HG02884 (cell line): ENCODE data around the gene PARP8.
"Not testable (repeated sequence)": the region's sequence is repeated elsewhere in the genome, so short reads cannot be mapped to it uniquely, and the experiment has no call there.

Source experiments
- ATAC-seq: cut with Tn5 transposase; IDR thresholded peaks from one replicate; pipeline ENCODE4 v1.9.1; 2021; ENCODE audit warnings: mild to moderate bottlenecking, moderate library complexity; ENCODE audit not compliant: unreplicated experiment

Gene PARP8

GRCh38 chr5:50767588-50767987 is 101.2 kb downstream of the PARP8 start:
- ATAC-seq: no peak

DNA sequence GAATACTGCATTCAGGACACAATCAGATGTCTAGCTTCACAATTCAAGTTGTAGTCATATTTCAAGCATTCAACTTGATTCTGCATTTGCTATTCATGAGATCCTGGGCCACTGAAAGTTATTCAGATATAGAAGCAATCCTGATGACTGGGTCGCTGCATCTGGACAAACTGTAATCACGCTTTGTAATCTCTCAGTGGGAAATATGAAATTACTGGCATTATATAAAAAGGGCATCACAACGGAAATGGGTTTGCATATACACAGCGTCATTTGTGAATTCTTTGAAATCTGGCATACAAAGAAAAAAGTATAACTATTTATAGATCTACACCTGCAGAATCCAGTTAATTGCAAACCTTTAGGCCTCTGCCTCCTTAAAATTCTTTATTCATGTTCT is 102.2 kb downstream of the PARP8 start:
- no peak for ATAC-seq

DNA sequence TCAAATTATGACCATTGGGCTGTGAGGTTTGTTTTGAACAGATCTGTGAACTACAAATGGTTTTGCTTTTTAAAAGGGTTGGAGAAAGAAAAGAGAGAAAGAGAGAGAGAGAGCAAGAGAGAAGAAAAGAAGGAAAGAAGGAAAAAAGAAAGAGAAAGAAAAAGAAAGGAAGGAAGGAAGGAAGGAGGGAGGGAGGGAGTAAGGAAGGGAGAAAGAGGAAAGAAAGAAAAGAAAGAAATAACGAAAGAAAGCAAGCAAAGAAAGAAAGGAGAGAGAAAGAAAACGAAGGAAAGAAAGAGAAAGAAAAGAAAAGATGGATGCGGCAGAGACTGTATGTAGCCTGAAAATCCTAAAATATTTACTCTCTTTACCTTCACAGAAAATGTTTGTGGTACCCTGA is 104.0 kb downstream of the PARP8 start:
- ATAC-seq: no peak

DNA sequence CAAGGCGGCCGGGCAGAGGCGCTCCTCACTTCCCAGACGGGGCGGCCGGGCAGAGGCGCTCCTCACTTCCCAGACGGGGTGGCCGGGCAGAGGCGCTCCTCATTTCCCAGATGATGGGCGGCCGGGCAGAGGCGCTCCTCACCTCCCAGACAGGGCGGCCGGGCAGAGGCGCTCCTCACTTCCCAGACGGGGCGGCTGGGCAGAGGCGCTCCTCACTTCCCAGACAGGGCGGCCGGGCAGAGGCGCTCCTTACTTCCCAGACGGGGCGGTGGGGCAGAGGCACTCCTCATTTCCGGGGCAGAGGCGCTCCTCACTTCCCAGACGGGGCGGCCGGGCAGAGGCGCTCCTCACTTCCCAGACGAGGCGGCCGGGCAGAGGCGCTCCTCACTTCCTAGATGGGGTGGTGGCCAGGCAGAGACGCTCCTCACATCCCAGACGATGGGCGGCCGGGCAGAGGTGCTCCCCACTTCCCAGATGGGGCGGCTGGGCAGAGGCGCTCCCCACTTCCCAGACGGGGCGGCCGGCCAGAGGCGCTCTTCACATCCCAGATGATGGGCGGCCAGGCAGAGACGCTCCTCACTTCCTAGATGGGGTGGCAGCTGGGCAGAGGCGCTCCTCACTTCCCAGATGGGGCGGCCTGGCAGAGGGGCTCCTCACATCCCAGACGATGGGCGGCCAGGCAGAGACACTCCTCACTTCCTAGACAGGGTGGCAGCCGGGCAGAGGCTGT is 108.2 kb downstream of the PARP8 start:
- not testable (repeated sequence) for ATAC-seq

DNA sequence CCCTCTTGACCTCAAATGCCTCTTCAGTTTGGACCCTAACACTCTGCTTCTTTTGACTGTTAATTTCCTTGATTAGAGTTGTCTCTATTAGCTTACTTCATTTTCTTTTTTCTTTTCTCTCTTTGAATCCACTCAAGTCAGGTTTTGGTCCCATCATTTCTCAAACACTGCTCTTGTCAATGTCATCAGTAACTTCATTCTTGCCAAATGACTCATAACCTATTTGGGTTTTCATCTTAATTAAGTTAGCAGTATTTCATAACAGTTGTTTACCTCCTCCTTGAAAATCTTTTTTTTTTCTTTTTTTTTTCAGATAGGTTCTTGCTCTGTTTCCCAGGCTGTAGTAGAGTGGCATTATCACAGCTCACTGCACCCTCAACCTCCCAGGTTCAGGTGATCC is 119.6 kb downstream of the PARP8 start:
- no peak for ATAC-seq

- ATAC-seq: no peak
These were observed 125.4 kb downstream of the PARP8 start for GRCh38 chr5:50791813-50792212.

DNA sequence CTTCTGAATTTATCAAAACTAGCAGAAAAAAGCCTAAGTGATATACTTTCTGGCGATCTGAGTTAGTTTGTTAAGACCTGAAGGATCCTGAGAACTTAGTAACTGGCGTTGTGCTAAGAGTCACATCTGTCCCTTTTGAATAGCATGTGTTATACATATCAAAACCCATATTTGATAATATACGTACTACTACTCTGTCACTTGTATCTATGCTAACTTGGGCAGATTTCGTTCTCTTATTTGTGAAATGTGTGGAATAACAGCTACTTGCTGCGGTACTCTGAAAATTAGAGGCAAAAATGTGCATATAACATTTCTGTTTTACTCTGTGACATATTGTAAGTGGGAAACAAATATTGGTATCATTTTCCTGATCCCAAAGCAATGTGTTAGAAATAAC is 126.4 kb downstream of the PARP8 start:
- ATAC-seq: no peak

GRCh38 chr5:50794812-50795211 is 128.4 kb downstream of the PARP8 start:
- no peak for ATAC-seq

DNA sequence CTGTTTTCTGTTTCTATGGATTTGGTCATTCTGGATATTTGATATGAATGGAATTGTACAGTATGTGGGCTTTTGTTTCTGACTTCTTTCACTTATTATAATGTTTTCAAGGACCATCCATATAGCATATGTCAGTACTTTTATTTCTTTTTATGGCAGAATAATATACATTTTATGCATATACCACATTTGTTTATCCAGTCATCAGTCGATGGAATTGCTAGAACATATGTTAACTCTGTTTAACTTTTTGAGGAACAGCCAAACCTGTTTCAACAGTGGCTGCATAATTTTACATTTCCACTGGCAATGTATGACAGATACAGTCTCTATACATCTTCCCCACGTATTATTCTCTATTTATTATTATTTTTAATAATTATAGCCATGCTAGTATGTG is 131.6 kb downstream of the PARP8 start:
- no peak for ATAC-seq

DNA sequence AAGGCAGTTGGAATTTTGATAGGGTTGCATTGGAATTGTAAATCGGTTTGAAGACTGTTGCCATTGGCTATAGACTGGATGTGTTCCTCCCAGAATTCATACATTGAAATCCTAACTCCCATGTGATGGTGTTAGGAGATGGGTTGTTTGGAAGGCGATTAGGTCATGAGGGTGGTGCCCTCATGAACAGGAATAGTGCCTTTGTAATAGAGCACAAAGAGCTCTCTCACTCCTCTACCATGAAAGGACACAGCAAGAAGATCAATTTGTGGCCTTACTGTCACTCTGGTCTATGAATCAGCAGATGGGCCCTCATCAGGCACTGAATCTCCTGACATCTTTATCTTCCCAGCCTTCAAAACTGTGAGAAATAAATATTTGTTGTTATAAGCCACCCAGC is 133.2 kb downstream of the PARP8 start:
- no peak for ATAC-seq

- ATAC-seq: no peak
These were observed 134.0 kb downstream of the PARP8 start for GRCh38 chr5:50800410-50800809.

- no peak for ATAC-seq
These were observed 141.2 kb downstream of the PARP8 start for GRCh38 chr5:50807661-50808060.

- ATAC-seq: no peak
These were observed 142.0 kb downstream of the PARP8 start for GRCh38 chr5:50808406-50808805.

GRCh38 chr5:50811746-50812145 is 145.3 kb downstream of the PARP8 start:
- not testable (repeated sequence) for ATAC-seq

DNA sequence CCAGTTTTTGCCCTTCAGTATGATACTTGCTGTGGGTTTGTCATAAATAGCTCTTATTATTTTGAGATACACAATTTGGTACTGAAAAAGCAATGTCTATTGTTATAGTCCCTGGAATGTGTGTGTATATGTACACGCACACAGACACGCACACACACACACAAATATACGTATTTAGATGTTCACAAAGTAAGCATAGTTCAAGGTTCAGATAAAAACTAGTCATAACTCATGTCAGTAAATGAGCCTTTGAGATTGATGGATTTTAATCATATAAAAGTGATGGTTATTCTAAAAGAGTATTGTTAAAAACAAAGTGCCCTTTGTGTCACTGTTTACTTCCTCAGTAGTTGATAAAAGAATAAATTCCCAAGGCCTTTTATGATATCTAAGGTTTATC is 147.3 kb downstream of the PARP8 start:
- no peak for ATAC-seq

- ATAC-seq: no peak
These were observed 148.1 kb downstream of the PARP8 start for GRCh38 chr5:50814556-50814955.

GRCh38 chr5:50822046-50822445 is 155.6 kb downstream of the PARP8 start:
- no peak for ATAC-seq

DNA sequence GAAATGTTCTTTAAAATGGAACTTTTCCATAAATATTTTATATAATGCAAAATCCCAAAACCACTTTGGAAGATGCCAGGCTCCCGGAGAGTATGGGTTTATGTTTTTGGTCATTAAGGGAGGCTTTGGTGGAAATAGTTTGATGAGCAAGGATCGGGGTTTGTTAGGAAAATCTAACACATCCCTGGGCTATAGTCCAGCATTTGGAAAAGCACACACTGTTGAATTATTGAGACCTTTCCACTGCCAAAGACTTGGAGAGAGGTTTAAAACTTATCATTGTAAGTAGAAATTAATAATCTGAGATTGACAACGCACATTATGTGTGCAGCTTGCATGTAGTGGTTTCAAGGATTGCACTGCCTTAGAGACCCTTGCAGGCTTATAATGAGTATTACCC is 156.3 kb downstream of the PARP8 start:
- no peak for ATAC-seq

DNA sequence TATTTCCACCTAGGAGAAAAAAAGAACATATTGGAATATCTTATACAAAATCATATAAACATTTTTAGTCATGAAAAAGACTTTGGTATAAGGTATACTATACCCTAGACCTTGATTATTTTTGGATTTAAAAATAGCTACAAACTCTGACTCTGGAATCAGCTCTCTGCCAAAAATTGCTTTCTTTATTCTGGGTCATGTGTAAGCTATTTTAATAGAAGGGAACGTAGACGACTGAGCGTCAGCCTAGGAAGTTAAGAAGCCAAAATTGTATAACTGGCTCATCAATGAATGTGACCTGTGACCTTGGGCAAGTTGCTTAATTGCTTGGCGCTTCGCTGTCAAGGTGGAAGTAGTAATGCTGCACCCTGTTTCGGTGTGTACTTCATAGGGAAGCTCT is 157.1 kb downstream of the PARP8 start:
- ATAC-seq: no peak

DNA sequence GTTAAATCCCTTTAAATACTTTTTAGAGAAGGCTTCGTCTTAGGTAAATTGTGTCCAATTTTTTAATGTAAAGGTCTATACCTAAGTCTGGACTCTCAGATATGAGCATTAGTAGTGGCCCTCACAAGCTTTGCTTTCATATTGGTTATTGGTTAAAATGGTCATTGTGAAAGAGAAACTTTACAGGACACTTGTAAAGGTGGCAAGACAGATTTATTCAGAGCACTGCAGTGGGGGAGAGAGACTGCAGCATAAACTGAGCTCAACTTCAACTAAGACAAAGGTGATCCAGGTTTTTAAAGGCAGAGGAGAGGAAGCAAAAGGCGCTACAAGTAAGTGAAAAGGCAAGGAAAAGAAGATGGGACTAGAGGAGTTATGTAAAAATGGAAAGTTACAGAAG is 157.7 kb downstream of the PARP8 start:
- no peak for ATAC-seq

GRCh38 chr5:50827516-50828247 is 161.2 kb downstream of the PARP8 start:
- ATAC-seq: no peak

GRCh38 chr5:50829023-50829422 is 162.6 kb downstream of the PARP8 start:
- no peak for ATAC-seq
